ENCODE data around the gene RAB40C. TPM values are rescaled to one million over a fixed set of nuclear protein-coding genes. Genes with fewer than 3 reads are reported as not detected.

Gene RAB40C
- total and polyA plus RNA-seq, 7 donors: 16.8 to 41.2 (median 28.8) TPM

DNA sequence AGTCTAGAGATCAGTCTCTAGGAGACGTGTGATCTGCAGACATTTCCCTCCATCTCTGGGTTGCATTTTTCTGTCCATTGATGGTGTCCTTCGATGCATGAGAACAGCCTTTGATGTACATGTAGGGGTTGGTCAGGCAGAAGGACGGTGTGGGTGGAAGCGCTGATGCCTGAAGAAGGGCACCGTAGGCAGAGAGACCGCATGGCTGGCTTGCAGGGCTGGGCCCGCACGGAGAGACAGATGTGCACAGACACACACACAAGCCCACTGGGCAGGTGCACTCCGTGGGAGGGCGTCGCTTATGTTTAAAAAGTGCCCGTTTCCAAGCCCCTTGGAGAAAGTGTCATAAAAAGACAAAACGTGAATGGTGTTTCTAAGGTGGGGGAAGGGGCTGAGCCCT is 25.3 kb downstream of the RAB40C start:
- H3K4me1 ChIP-seq: peaks cover 0 to 7% (median 6%) of the 10 kb centered on the region in 4 donors
- WGBS, 2 donors: 87 to 92% methylated on average over 13 of the region's 13 CpGs
- no peaks in the 10 kb centered on the region for H3K9me3 ChIP-seq
- intact Hi-C loops (cut with DNase I): no loop called here
- no peaks in the 10 kb centered on the region for H3K27me3 ChIP-seq
- no peak overlapping the region for H3K27ac ChIP-seq
- H3K36me3 ChIP-seq: peaks cover 0 to 4% (median 0%) of the 10 kb centered on the region in 4 donors
- no peak for DNase-seq
- H3K4me3 ChIP-seq: no peak overlapping the region
- TF ChIP-seq, protein P1, sequence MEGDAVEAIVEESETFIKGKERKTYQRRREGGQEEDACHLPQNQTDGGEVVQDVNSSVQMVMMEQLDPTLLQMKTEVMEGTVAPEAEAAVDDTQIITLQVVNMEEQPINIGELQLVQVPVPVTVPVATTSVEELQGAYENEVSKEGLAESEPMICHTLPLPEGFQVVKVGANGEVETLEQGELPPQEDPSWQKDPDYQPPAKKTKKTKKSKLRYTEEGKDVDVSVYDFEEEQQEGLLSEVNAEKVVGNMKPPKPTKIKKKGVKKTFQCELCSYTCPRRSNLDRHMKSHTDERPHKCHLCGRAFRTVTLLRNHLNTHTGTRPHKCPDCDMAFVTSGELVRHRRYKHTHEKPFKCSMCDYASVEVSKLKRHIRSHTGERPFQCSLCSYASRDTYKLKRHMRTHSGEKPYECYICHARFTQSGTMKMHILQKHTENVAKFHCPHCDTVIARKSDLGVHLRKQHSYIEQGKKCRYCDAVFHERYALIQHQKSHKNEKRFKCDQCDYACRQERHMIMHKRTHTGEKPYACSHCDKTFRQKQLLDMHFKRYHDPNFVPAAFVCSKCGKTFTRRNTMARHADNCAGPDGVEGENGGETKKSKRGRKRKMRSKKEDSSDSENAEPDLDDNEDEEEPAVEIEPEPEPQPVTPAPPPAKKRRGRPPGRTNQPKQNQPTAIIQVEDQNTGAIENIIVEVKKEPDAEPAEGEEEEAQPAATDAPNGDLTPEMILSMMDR (IDR thresholded peaks at IDR 0.05): no peak
- TF ChIP-seq POLR2A (IDR thresholded peaks at IDR 0.05): no peak
- no peak for TF ChIP-seq EP300 (IDR thresholded peaks at IDR 0.05)
- no peak for TF ChIP-seq POLR2AphosphoS5 (IDR thresholded peaks at IDR 0.05)

DNA sequence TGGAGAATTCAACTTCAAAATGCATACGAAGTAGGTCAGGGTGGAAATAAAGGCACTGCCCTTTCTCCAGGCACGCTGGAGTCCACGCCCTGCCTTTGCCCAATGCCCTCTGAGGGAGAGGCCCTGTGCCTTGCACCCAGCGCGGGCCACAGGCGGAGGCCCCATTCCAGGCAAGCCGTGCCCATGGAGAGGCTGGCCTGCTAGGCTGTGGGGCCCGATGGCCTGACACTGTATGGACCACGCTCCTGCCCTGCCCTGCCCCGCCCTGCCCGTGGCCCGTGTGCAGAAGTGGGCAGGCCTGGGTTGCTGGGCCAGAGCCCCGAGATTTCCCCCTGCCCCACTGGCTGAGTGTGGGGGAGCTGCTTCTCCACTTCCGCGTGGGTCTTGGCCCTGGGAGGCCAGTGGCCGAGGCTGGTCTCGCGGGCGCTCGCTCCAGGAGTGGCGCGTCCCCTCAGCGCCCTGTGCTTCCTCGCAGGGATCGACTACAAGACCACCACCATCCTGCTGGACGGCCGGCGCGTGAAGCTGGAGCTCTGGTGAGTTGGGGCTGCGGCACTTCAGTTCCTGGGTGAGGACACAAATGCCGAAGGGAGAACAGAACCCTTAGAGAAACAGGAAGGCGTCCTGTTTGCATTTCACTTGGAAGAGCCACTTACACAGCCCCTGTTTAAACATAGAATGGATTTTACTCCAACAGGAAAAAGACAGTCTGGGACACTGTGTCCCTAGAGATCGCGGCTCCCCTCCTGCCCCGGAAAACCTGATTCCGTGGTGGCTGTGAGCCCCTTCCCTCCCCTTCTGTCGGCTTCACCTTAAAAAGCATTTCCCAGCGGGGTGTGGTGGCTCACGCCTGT is 27.1 kb downstream of the RAB40C start:
- H3K4me1 ChIP-seq: peaks cover 0 to 13% (median 9%) of the 10 kb centered on the region in 4 donors

DNA sequence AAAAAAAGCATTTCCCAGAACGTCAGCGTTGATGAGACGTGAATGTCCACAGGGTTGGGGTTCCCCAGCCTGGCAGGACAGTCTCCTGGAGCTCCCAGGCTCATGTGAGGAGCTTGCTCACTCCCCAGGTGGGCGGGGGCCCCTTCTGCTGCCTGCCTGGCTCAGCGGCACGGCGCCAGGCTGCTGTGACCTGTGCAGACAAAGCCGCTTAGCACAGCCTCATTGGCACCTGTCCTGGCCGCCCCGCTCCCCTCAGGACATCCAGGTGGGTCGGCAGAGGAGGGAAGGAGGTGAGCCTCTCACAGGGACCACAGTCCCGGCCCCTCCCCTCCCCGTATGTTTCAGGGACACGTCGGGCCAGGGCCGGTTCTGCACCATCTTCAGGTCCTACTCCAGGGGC is 28.0 kb downstream of the RAB40C start:
- peak; percentile 57 for DNase-seq
- H3K36me3 ChIP-seq: peaks cover 0 to 4% (median 0%) of the 10 kb centered on the region in 4 donors
- H3K4me1 ChIP-seq: peaks cover 0 to 15% (median 10%) of the 10 kb centered on the region in 4 donors
- intact Hi-C loops (cut with DNase I): no loop called here
- WGBS, 2 donors: 93% methylated on average over 16 of the region's 16 CpGs
- no peak overlapping the region for H3K4me3 ChIP-seq
- no peaks in the 10 kb centered on the region for H3K9me3 ChIP-seq
- H3K27ac ChIP-seq: no peak overlapping the region
- TF ChIP-seq POLR2AphosphoS5 (IDR thresholded peaks at IDR 0.05) (no peak), EP300 (IDR thresholded peaks at IDR 0.05) (no peak), POLR2A (IDR thresholded peaks at IDR 0.05) (no peak)
- TF ChIP-seq, protein P1 (IDR thresholded peaks at IDR 0.05): no peak
- H3K27me3 ChIP-seq: no peaks in the 10 kb centered on the region

More for the DNA sequence above, 27.1 kb downstream of the RAB40C start:
- H3K27me3 ChIP-seq: no peaks in the 10 kb centered on the region
- 74 to 91% methylated on average over 39 of the region's 39 CpGs for WGBS, 2 donors
- no peak for TF ChIP-seq POLR2AphosphoS5 (IDR thresholded peaks at IDR 0.05)
- TF ChIP-seq, protein P1 (IDR thresholded peaks at IDR 0.05): no peak
- H3K4me3 ChIP-seq: no peak overlapping the region
- H3K9me3 ChIP-seq: no peaks in the 10 kb centered on the region
- DNase-seq: peak; percentile 58
- intact Hi-C loops (cut with DNase I): no loop called here
- peaks cover 0 to 4% (median 0%) of the 10 kb centered on the region in 4 donors for H3K36me3 ChIP-seq
- H3K27ac ChIP-seq: no peak overlapping the region

DNA sequence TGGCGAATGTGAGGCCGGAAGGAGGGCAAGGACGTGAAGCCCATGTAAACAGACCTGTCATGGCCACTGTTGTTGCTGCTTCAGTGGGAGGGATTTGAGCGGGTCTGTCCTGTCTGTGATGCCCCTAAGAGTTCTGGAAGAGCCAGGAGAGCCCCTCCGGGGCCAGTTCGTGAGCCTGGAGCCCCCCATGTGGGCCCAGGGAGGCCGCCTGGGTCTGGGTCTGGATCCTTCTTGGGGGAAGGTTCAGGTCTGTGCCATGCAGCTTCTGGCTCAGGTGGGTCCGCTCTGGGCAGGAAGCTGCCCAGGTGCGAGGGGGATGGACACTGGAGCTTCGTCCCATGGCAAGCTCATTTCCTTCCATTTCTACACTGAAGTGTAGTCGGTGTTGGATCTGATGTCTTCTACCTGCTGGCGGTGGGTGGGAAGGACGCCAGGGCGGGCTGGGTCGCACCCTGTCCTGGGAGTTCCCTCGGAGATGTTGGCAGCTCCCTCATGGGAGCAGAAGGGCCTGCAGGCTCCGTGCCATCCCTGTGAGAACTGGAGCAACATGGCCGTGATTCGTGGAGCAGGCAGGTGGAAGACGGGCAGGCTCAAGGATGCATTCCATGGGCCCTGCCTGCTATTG is 29.7 kb downstream of the RAB40C start:
- peaks cover 0 to 15% (median 10%) of the 10 kb centered on the region in 4 donors for H3K4me1 ChIP-seq
- WGBS, 2 donors: 91 to 94% methylated on average over 20 of the region's 20 CpGs

More for the DNA sequence above, 29.7 kb downstream of the RAB40C start:
- intact Hi-C loops (cut with DNase I): no loop called here
- no peak overlapping the region for H3K4me3 ChIP-seq
- TF ChIP-seq POLR2A (IDR thresholded peaks at IDR 0.05) (no peak), EP300 (IDR thresholded peaks at IDR 0.05) (no peak), POLR2AphosphoS5 (IDR thresholded peaks at IDR 0.05) (no peak)
- TF ChIP-seq, protein P1 (IDR thresholded peaks at IDR 0.05): no peak
- peak; percentile 58 for DNase-seq
- H3K9me3 ChIP-seq: no peaks in the 10 kb centered on the region
- H3K27me3 ChIP-seq: no peaks in the 10 kb centered on the region
- H3K27ac ChIP-seq: no peak overlapping the region
- peaks cover 0 to 4% (median 0%) of the 10 kb centered on the region in 4 donors for H3K36me3 ChIP-seq

Data from sigmoid colon (tissue), 7 donors.